NCI-H187 treated with DMSO at 0.1 percent for 48 hours (cell line): ENCODE measurements around the gene A1BG.
"Not testable (repeated sequence)": the region's sequence is repeated elsewhere in the genome, so short reads cannot be mapped to it uniquely, and the experiment has no call there.

ENCODE experiments used
- DNase-seq: peaks from one replicate; lab custom pipeline; 2025; lab: John Stamatoyannopoulos, UW

Gene A1BG

GRCh38 chr19:58361900-58362271 is 8.6 kb upstream of the A1BG start:
- DNase-seq: no peak

- DNase-seq: no peak
Observed at GRCh38 chr19:58357481-58358145, 4.3 kb upstream of the A1BG start.

- no peak for DNase-seq
Observed at GRCh38 chr19:58356766-58357480, 3.6 kb upstream of the A1BG start.

- no peak for DNase-seq
Observed at GRCh38 chr19:58355908-58356765, 2.8 kb upstream of the A1BG start.

- DNase-seq: no peak
Observed at GRCh38 chr19:58355215-58355796, 2.0 kb upstream of the A1BG start.

GRCh38 chr19:58354478-58355030 is 1.3 kb upstream of the A1BG start:
- DNase-seq: no peak

- DNase-seq: no peak
Observed at GRCh38 chr19:58353717-58354477, 605 bp upstream of the A1BG start.

- DNase-seq: no peak
Observed at GRCh38 chr19:58351990-58352755, 1.1 kb downstream of the A1BG start.

GRCh38 chr19:58351558-58351878 is 1.8 kb downstream of the A1BG start:
- DNase-seq: no peak

GRCh38 chr19:58350871-58351557 is 2.3 kb downstream of the A1BG start:
- no peak for DNase-seq

GRCh38 chr19:58350001-58350861 is 3.1 kb downstream of the A1BG start:
- no peak for DNase-seq

- DNase-seq: no peak
Observed at GRCh38 chr19:58349590-58349989, 3.7 kb downstream of the A1BG start.

- DNase-seq: not testable (repeated sequence)
Observed at GRCh38 chr19:58348080-58348479, 5.2 kb downstream of the A1BG start.

- no peak for DNase-seq
Observed at GRCh38 chr19:58346961-58347929, 6.0 kb downstream of the A1BG start.

GRCh38 chr19:58345558-58345957 is 7.7 kb downstream of the A1BG start:
- DNase-seq: no peak

GRCh38 chr19:58338825-58339558 is 14.3 kb downstream of the A1BG start:
- DNase-seq: no peak

GRCh38 chr19:58338336-58338735 is 15.0 kb downstream of the A1BG start:
- DNase-seq: no peak
